Measurements from ENCODE around the gene SNX9.
"Not testable (repeated sequence)": the region's sequence is repeated elsewhere in the genome, so short reads cannot be mapped to it uniquely, and the experiment has no call there.

DNA sequence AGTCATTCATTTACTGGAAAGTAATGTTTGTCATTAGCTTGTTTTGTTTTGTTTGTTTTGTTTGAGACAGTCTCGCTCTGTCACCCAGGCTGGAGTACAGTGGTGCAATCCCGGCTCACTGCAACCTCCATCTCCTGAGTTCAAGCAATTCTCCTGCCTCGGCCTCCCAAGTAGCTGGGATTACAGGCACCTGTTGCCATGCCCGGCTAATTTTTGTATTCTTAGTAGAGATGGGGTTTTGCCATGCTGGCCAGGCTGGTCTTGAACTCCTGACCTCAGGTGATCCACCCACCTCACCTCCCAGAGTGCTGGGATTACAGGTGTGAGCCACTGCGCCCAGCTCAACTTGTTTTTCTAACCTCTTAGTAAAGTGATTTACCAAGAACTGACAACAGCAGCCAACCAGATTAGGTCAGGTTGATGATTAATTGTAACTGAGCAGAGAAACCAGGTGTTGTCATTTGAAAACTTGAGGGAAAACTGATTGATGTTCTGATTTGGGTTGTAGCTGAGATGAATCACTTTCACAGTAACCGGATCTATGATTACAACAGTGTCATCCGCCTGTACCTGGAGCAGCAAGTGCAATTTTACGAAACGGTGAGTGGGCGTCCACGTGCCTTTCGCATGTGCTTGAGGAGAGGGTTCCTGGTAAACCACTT is 117.5 kb downstream of the SNX9 start:
- TF ChIP-seq, protein P1, sequence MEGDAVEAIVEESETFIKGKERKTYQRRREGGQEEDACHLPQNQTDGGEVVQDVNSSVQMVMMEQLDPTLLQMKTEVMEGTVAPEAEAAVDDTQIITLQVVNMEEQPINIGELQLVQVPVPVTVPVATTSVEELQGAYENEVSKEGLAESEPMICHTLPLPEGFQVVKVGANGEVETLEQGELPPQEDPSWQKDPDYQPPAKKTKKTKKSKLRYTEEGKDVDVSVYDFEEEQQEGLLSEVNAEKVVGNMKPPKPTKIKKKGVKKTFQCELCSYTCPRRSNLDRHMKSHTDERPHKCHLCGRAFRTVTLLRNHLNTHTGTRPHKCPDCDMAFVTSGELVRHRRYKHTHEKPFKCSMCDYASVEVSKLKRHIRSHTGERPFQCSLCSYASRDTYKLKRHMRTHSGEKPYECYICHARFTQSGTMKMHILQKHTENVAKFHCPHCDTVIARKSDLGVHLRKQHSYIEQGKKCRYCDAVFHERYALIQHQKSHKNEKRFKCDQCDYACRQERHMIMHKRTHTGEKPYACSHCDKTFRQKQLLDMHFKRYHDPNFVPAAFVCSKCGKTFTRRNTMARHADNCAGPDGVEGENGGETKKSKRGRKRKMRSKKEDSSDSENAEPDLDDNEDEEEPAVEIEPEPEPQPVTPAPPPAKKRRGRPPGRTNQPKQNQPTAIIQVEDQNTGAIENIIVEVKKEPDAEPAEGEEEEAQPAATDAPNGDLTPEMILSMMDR (conservative IDR thresholded peaks at IDR 0.05; ENCODE audit: low read depth, low read length), result not testable (repeated sequence)
- TF ChIP-seq NFE2L2 (IDR thresholded peaks at IDR 0.05; ENCODE audit: low read depth, low read length), result not testable (repeated sequence)

All from IMR-90 (cell line).